ENCODE measurements around the gene ANGPTL4.

DNA sequence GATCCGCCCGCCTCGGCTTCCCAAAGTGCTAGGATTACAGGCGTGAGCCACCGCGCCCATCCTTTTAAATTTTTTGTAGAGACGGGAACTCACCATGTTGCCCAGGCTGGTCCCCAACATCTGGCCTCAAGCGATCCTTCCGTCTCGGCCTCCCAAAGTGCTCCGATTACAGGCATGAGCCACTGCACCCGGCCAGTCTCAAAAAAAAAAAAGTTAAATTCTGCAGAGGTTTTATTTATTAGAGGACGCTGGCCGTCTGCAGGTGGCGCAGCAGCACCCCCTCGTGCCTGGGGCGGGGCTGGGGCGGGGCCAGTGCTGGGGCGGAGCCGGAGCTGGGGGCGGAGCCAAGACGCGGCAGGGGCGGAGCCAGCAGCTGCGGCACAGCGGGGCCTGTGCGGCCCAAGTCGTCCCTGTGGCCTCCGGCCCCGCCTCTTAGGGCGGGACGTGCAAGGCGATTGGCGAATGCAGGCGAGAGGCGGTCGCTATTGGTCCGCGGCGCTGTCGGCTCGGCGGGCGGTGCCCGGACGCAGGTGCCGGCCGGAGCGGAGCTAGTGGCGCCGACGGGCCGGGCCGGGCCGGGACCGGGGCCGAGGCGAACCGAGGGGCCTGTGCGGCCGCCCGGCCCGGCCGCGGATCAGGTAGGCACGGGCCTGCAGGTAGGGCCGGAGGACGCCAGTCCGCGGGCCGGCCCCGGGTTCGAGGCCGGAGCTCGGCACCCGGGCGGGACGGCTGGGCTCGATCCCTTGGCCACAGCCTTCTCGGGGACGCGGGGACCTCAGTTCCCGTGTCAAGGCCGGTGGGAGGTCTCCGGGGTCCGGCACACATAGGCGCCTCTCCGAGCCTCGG lies 49.1 kb downstream of the ANGPTL4 start, which contains the start of gene MARCHF2:
- TF ChIP-seq, protein P1, sequence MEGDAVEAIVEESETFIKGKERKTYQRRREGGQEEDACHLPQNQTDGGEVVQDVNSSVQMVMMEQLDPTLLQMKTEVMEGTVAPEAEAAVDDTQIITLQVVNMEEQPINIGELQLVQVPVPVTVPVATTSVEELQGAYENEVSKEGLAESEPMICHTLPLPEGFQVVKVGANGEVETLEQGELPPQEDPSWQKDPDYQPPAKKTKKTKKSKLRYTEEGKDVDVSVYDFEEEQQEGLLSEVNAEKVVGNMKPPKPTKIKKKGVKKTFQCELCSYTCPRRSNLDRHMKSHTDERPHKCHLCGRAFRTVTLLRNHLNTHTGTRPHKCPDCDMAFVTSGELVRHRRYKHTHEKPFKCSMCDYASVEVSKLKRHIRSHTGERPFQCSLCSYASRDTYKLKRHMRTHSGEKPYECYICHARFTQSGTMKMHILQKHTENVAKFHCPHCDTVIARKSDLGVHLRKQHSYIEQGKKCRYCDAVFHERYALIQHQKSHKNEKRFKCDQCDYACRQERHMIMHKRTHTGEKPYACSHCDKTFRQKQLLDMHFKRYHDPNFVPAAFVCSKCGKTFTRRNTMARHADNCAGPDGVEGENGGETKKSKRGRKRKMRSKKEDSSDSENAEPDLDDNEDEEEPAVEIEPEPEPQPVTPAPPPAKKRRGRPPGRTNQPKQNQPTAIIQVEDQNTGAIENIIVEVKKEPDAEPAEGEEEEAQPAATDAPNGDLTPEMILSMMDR (conservative IDR thresholded peaks at IDR 0.05; ENCODE audit: low read depth in 2 of 2), result peak; percentile 44 to 69
- TF ChIP-seq EZH2phosphoT487 (IDR thresholded peaks at IDR 0.05; ENCODE audit: unreplicated experiment) (no peak), POLR2AphosphoS5 (IDR thresholded peaks at IDR 0.05; ENCODE audit: low read depth) (no peak; the same call in 1 of the 2 replicates), NANOG (IDR thresholded peaks at IDR 0.05; ENCODE audit: borderline replicate concordance) (no peak), EZH2 (IDR thresholded peaks at IDR 0.05; ENCODE audit: low read depth, unreplicated experiment) (no peak), CREB1 (CRISPR knock-in tag; IDR thresholded peaks at IDR 0.05; ENCODE audit: low read depth) (peak; percentile 58; the same call in 1 of the 2 replicates), JUNB (IDR thresholded peaks at IDR 0.05; ENCODE audit: unreplicated experiment) (no peak), ZNF331 (CRISPR knock-in tag; IDR thresholded peaks at IDR 0.05; ENCODE audit: low read depth) (no peak), ZNF114 (CRISPR knock-in tag; IDR thresholded peaks at IDR 0.05) (no peak)
- TF ChIP-seq, protein P2, sequence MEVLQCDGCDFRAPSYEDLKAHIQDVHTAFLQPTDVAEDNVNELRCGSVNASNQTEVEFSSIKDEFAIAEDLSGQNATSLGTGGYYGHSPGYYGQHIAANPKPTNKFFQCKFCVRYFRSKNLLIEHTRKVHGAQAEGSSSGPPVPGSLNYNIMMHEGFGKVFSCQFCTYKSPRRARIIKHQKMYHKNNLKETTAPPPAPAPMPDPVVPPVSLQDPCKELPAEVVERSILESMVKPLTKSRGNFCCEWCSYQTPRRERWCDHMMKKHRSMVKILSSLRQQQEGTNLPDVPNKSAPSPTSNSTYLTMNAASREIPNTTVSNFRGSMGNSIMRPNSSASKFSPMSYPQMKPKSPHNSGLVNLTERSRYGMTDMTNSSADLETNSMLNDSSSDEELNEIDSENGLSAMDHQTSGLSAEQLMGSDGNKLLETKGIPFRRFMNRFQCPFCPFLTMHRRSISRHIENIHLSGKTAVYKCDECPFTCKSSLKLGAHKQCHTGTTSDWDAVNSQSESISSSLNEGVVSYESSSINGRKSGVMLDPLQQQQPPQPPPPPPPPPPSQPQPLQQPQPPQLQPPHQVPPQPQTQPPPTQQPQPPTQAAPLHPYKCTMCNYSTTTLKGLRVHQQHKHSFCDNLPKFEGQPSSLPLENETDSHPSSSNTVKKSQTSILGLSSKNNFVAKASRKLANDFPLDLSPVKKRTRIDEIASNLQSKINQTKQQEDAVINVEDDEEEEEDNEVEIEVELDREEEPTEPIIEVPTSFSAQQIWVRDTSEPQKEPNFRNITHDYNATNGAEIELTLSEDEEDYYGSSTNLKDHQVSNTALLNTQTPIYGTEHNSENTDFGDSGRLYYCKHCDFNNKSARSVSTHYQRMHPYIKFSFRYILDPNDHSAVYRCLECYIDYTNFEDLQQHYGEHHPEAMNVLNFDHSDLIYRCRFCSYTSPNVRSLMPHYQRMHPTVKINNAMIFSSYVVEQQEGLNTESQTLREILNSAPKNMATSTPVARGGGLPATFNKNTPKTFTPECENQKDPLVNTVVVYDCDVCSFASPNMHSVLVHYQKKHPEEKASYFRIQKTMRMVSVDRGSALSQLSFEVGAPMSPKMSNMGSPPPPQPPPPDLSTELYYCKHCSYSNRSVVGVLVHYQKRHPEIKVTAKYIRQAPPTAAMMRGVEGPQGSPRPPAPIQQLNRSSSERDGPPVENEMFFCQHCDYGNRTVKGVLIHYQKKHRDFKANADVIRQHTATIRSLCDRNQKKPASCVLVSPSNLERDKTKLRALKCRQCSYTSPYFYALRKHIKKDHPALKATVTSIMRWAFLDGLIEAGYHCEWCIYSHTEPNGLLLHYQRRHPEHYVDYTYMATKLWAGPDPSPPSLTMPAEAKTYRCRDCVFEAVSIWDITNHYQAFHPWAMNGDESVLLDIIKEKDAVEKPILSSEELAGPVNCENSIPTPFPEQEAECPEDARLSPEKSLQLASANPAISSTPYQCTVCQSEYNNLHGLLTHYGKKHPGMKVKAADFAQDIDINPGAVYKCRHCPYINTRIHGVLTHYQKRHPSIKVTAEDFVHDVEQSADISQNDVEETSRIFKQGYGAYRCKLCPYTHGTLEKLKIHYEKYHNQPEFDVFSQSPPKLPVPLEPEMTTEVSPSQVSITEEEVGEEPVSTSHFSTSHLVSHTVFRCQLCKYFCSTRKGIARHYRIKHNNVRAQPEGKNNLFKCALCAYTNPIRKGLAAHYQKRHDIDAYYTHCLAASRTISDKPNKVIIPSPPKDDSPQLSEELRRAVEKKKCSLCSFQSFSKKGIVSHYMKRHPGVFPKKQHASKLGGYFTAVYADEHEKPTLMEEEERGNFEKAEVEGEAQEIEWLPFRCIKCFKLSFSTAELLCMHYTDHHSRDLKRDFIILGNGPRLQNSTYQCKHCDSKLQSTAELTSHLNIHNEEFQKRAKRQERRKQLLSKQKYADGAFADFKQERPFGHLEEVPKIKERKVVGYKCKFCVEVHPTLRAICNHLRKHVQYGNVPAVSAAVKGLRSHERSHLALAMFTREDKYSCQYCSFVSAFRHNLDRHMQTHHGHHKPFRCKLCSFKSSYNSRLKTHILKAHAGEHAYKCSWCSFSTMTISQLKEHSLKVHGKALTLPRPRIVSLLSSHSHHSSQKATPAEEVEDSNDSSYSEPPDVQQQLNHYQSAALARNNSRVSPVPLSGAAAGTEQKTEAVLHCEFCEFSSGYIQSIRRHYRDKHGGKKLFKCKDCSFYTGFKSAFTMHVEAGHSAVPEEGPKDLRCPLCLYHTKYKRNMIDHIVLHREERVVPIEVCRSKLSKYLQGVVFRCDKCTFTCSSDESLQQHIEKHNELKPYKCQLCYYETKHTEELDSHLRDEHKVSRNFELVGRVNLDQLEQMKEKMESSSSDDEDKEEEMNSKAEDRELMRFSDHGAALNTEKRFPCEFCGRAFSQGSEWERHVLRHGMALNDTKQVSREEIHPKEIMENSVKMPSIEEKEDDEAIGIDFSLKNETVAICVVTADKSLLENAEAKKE (CRISPR knock-in tag; IDR thresholded peaks at IDR 0.05), result no peak
- TF ChIP-seq, protein P3, sequence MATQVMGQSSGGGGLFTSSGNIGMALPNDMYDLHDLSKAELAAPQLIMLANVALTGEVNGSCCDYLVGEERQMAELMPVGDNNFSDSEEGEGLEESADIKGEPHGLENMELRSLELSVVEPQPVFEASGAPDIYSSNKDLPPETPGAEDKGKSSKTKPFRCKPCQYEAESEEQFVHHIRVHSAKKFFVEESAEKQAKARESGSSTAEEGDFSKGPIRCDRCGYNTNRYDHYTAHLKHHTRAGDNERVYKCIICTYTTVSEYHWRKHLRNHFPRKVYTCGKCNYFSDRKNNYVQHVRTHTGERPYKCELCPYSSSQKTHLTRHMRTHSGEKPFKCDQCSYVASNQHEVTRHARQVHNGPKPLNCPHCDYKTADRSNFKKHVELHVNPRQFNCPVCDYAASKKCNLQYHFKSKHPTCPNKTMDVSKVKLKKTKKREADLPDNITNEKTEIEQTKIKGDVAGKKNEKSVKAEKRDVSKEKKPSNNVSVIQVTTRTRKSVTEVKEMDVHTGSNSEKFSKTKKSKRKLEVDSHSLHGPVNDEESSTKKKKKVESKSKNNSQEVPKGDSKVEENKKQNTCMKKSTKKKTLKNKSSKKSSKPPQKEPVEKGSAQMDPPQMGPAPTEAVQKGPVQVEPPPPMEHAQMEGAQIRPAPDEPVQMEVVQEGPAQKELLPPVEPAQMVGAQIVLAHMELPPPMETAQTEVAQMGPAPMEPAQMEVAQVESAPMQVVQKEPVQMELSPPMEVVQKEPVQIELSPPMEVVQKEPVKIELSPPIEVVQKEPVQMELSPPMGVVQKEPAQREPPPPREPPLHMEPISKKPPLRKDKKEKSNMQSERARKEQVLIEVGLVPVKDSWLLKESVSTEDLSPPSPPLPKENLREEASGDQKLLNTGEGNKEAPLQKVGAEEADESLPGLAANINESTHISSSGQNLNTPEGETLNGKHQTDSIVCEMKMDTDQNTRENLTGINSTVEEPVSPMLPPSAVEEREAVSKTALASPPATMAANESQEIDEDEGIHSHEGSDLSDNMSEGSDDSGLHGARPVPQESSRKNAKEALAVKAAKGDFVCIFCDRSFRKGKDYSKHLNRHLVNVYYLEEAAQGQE (IDR thresholded peaks at IDR 0.05; ENCODE audit: unreplicated experiment), result no peak

Data from GM23338 (cell line).